ENCODE data around the gene NT5DC3. TPM values are rescaled to one million over a fixed set of nuclear protein-coding genes. Genes with fewer than 3 reads are reported as not detected.

NT5DC3 gene
- total RNA-seq, 1 experiment from 2014 or later = 6.3 TPM

DNA sequence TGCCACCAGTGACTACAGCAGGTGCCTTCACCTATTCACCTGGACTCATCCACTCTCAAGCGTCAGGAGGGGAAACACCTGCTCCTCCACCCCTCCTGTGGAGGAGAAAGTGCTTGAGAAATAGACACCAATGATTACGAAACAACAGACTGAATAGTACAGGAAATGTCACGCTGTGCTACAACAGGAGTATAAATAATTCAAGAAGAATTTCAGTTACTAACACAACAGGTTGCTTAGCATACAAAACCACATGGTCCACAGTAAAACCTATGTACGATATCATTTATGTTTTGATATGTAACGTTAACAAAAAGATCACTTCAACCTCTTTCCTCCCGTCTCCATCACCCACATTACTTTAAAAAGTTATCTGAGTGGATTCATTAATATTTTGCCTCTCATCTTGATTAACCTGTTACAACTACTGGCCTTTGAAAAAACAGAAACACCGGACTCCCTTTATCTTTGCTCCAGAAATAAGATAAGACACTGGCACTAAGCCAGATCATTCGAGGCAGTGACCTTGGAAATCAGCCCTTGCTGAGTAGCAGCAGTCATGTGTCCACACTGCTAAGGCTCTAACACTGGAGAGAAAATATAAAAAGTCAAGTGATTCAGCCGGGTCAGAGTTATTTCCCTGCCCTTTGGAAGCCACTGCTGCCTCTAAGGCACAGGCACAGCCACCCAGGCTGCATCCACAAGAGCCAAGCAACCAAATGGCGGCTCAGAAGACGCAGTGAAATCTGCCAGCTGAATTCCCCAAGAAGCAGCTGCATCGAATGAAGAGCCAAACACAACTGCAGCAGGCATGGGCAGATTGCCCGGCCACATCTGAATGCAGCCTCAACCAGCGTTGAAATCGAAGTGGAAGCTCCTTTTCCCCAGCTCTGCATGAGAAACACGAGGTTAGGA lies 40.9 kb downstream of the NT5DC3 start:
- Histone ChIP-seq H3K36me3 (replicated peaks; ENCODE audit: control insufficient read depth, insufficient read depth, low read length) (peaks cover 2% of the 10 kb centered on the region), H3K4me3 (ENCODE audit: insufficient read depth, low read depth, low read length) (no peak overlapping the region), H3K27me3 (ENCODE audit: control insufficient read depth, insufficient read depth, low read length) (no peaks in the 10 kb centered on the region)
- DNase-seq = no peak

GRCh38 chr12:103799504-103799856 lies 41.6 kb downstream of the NT5DC3 start:
- Histone ChIP-seq H3K36me3 (replicated peaks; ENCODE audit: control insufficient read depth, insufficient read depth, low read length) (peaks cover 5% of the 10 kb centered on the region), H3K4me3 (ENCODE audit: insufficient read depth, low read depth, low read length) (no peak overlapping the region), H3K27me3 (ENCODE audit: control insufficient read depth, insufficient read depth, low read length) (no peaks in the 10 kb centered on the region)
- DNase-seq = no peak

DNA sequence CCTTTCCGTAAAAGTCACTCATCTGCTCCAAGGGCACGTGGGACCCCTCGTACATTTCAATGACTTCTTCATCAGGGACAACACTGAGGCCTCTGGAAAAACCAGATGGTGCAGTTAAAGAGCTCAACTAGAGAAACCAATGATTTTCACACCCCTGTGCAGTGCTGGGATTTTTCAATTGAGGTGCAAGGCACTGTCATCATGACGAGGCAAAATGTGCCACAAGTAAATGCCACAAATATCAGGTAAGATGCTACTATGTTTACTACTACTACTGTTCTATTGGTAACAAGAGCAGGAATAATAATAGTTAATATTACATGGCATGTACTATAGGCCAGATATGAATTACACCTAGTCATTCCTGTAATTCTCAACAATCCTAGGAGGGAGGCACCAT lies 42.4 kb downstream of the NT5DC3 start:
- Histone ChIP-seq H3K4me3 (ENCODE audit: insufficient read depth, low read depth, low read length) (no peak overlapping the region), H3K27me3 (ENCODE audit: control insufficient read depth, insufficient read depth, low read length) (no peaks in the 10 kb centered on the region), H3K36me3 (replicated peaks; ENCODE audit: control insufficient read depth, insufficient read depth, low read length) (peaks cover 5% of the 10 kb centered on the region)
- DNase-seq = no peak

GRCh38 chr12:103794309-103795213 lies 46.5 kb downstream of the NT5DC3 start:
- no peak for DNase-seq
- Histone ChIP-seq H3K36me3 (replicated peaks; ENCODE audit: control insufficient read depth, insufficient read depth, low read length) (peaks cover 12% of the 10 kb centered on the region), H3K4me3 (ENCODE audit: insufficient read depth, low read depth, low read length) (no peak overlapping the region)

GRCh38 chr12:103793512-103794045 lies 47.5 kb downstream of the NT5DC3 start:
- Histone ChIP-seq H3K27me3 (ENCODE audit: control insufficient read depth, insufficient read depth, low read length) (no peaks in the 10 kb centered on the region), H3K36me3 (replicated peaks; ENCODE audit: control insufficient read depth, insufficient read depth, low read length) (peaks cover 12% of the 10 kb centered on the region), H3K4me3 (ENCODE audit: insufficient read depth, low read depth, low read length) (no peak overlapping the region)
- no peak for DNase-seq

More at GRCh38 chr12:103794309-103795213, 46.5 kb downstream of the NT5DC3 start:
- no peaks in the 10 kb centered on the region for H3K27me3 ChIP-seq (ENCODE audit: control insufficient read depth, insufficient read depth, low read length)

DNA sequence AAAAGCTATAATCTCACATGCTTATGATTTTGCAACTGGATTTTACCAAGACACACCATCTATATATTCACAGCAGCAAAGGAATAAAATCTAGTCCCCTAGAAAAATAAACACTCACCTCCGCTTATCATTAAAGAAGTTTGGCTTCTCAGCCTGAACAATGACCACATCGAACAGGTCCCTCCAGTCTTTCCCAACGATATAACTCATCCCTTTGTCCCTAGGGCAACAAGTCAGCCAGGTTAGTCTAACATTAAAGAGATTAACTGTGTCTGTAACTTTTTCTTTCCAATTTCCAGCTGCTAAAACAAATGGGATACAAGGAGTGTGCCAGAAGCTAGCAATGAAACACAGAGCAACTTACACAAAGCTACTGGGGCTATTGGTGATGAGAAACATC lies 48.0 kb downstream of the NT5DC3 start:
- no peak for DNase-seq
- H3K4me3 ChIP-seq (ENCODE audit: insufficient read depth, low read depth, low read length) = no peak overlapping the region
- H3K36me3 ChIP-seq (replicated peaks; ENCODE audit: control insufficient read depth, insufficient read depth, low read length) = peaks cover 10% of the 10 kb centered on the region
- no peaks in the 10 kb centered on the region for H3K27me3 ChIP-seq (ENCODE audit: control insufficient read depth, insufficient read depth, low read length)

GRCh38 chr12:103791350-103791920 lies 49.6 kb downstream of the NT5DC3 start:
- no peak overlapping the region for H3K4me3 ChIP-seq (ENCODE audit: insufficient read depth, low read depth, low read length)
- peaks cover 10% of the 10 kb centered on the region for H3K36me3 ChIP-seq (replicated peaks; ENCODE audit: control insufficient read depth, insufficient read depth, low read length)
- H3K27me3 ChIP-seq (ENCODE audit: control insufficient read depth, insufficient read depth, low read length) = no peaks in the 10 kb centered on the region

GRCh38 chr12:103786201-103786600 lies 54.8 kb downstream of the NT5DC3 start:
- Histone ChIP-seq H3K4me3 (ENCODE audit: insufficient read depth, low read depth, low read length) (no peak overlapping the region), H3K27me3 (ENCODE audit: control insufficient read depth, insufficient read depth, low read length) (no peaks in the 10 kb centered on the region), H3K36me3 (replicated peaks; ENCODE audit: control insufficient read depth, insufficient read depth, low read length) (peaks cover 5% of the 10 kb centered on the region)
- no peak for DNase-seq

More at GRCh38 chr12:103791350-103791920, 49.6 kb downstream of the NT5DC3 start:
- no peak for DNase-seq

DNA sequence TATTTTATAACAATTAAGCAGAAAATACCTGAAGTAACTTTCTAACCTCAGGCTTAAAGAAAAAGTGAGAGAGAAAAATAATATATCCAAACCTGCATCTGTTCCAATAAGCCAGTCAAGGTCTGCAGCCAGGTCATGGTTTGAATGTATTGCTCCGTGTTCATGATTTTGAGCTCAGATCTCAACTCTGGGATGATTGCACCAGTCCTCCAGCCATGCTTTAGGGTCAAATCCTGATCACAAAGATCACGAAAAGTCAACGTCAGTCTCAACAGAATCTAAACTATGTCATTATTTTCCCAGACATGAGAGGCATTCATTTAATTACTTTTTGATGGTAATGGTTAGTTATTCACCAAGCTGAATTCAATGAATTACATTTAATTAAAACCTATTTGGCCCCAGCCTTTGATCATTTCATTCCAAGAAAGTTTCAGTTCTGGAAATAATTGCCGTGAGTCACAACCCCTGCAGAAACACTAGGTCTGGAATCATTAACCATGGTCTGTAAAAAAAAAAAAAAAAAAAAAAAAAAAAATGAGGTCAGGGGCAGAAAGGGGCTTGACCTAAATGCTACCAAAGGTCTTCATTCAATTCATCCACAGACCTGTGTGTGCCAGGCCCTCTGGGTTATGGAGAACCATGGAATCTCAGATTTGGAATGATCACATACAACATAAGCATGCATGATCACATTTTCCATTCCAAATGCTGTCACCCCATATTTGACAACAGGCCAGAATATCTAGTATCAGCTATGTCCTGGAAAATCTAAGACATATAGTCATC lies 55.6 kb downstream of the NT5DC3 start:
- no peaks in the 10 kb centered on the region for H3K27me3 ChIP-seq (ENCODE audit: control insufficient read depth, insufficient read depth, low read length)
- H3K4me3 ChIP-seq (ENCODE audit: insufficient read depth, low read depth, low read length) = no peak overlapping the region
- no peak for DNase-seq
- H3K36me3 ChIP-seq (replicated peaks; ENCODE audit: control insufficient read depth, insufficient read depth, low read length) = peaks cover 5% of the 10 kb centered on the region

- Histone ChIP-seq H3K36me3 (replicated peaks; ENCODE audit: control insufficient read depth, insufficient read depth, low read length) (peaks cover 7% of the 10 kb centered on the region), H3K4me3 (ENCODE audit: insufficient read depth, low read depth, low read length) (no peak overlapping the region), H3K27me3 (ENCODE audit: control insufficient read depth, insufficient read depth, low read length) (no peaks in the 10 kb centered on the region)
- DNase-seq = no peak
Observed at GRCh38 chr12:103783744-103784664, 57.0 kb downstream of the NT5DC3 start.

DNA sequence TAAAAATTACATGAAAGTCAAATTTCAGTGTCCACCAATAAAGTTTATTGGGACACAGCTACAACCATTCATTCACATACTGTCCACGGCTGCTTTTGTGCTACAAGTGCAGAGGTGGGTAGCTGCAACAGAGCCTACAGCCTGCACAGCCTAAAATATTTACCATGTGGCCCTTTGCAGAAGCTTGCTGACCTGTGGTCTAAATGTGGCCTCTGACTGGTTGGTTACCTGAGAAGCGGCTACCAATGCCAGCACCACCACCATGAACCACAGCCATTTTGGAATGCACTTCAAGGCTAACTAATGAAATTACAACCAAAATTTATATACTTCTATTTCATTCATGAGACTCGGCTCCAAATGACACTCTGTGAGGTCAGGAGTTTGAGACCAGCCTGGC lies 58.6 kb downstream of the NT5DC3 start:
- no peak for DNase-seq
- Histone ChIP-seq H3K4me3 (ENCODE audit: insufficient read depth, low read depth, low read length) (no peak overlapping the region), H3K36me3 (replicated peaks; ENCODE audit: control insufficient read depth, insufficient read depth, low read length) (peaks cover 8% of the 10 kb centered on the region), H3K27me3 (ENCODE audit: control insufficient read depth, insufficient read depth, low read length) (no peaks in the 10 kb centered on the region)

DNA sequence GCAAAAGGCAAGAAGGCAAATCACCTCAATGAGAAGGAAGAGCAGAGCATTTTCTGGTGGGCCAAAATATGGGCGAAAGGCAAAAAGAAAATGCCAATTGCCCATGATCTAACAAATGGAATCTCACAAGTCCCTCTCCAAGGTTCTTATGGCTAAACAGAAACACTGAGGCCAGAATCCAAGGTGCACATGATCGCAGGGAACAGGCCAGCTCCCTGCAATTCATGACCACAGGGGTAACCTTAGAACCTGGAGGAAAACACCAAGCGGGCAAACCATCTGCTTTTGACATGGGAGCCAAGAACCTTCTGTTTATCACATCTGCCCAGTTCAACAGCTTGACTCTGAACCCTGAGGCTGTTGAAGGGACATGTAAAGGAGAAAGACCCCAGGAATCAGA lies 60.0 kb downstream of the NT5DC3 start:
- no peaks in the 10 kb centered on the region for H3K27me3 ChIP-seq (ENCODE audit: control insufficient read depth, insufficient read depth, low read length)
- no peak overlapping the region for H3K4me3 ChIP-seq (ENCODE audit: insufficient read depth, low read depth, low read length)
- no peak for DNase-seq
- peaks cover 16% of the 10 kb centered on the region for H3K36me3 ChIP-seq (replicated peaks; ENCODE audit: control insufficient read depth, insufficient read depth, low read length)

GRCh38 chr12:103780093-103780440 lies 61.0 kb downstream of the NT5DC3 start:
- H3K27me3 ChIP-seq (ENCODE audit: control insufficient read depth, insufficient read depth, low read length) = no peaks in the 10 kb centered on the region
- no peak for DNase-seq
- H3K4me3 ChIP-seq (ENCODE audit: insufficient read depth, low read depth, low read length) = no peak overlapping the region
- peaks cover 16% of the 10 kb centered on the region for H3K36me3 ChIP-seq (replicated peaks; ENCODE audit: control insufficient read depth, insufficient read depth, low read length)

Data from H7 (cell line).